SU-DHL-6 (cell line): ENCODE results near the gene AQP2.

Experiments
- H2AFZ ChIP-seq: fragments of 200-600 bp; sonication (generic); 2 replicates; pipeline ENCODE4 v1.6.1; 2014; ENCODE audit warnings: low read depth, mild to moderate bottlenecking, moderate library complexity, mixed read lengths, antibody characterized with exemption, low read length; ENCODE audit not compliant: severe bottlenecking
- H3F3A ChIP-seq: fragments of 200-600 bp; shearing (Covaris generic); 2 replicates; pipeline ENCODE4 v1.6.0; 2016; ENCODE audit warnings: antibody characterized with exemption, mild to moderate bottlenecking; ENCODE audit not compliant: insufficient read depth
- H3K27ac ChIP-seq: fragments of 200-600 bp; sonication (generic); 2 replicates; pipeline ENCODE4 v1.5.1; 2016; ENCODE audit warnings: low read depth, mild to moderate bottlenecking, low read length, moderate library complexity, mixed read lengths
- H3K27me3 ChIP-seq: fragments of 200-600 bp; sonication (generic), shearing (Covaris generic); 2 replicates; pipeline ENCODE4 v1.6.0; 2014; ENCODE audit warnings: mild to moderate bottlenecking, low read length
- H3K36me3 ChIP-seq: fragments of 200-600 bp; sonication (generic); 2 replicates; pipeline ENCODE4 v1.6.1; 2014; ENCODE audit warnings: mild to moderate bottlenecking, low read length, mixed read lengths
- H3K4me2 ChIP-seq: fragments of 300-600, 200-600 bp; shearing (Covaris generic), sonication (generic); 2 replicates; pipeline ENCODE4 v1.6.0; 2014; ENCODE audit warnings: low read length, low read depth, mild to moderate bottlenecking; ENCODE audit not compliant: poor library complexity, severe bottlenecking
- H3K4me3 ChIP-seq: fragments of 200-600 bp; sonication (generic); 2 replicates; pipeline ENCODE4 v1.5.1; 2014; ENCODE audit warnings: antibody characterized with exemption, low read length, mild to moderate bottlenecking, mixed read lengths; ENCODE audit not compliant: insufficient read depth, poor library complexity, severe bottlenecking
- H3K79me2 ChIP-seq: fragments of 200-600 bp; sonication (generic); 2 replicates; pipeline ENCODE4 v1.6.1; 2014; ENCODE audit warnings: mild to moderate bottlenecking, low read length, moderate library complexity; ENCODE audit not compliant: insufficient read depth
- H3K9ac ChIP-seq: fragments of 200-600 bp; sonication (generic); 2 replicates; pipeline ENCODE4 v1.7.0; 2014; ENCODE audit warnings: mild to moderate bottlenecking, low read length
- H3K9me2 ChIP-seq: fragments of 200-600 bp; sonication (generic); replicated peaks from 2 replicates; pipeline ENCODE4 v1.6.1; 2014; ENCODE audit warnings: low read length; ENCODE audit not compliant: insufficient read depth
- H3K9me3 ChIP-seq: fragments of 200-600 bp; sonication (generic); 2 replicates; pipeline ENCODE4 v1.6.1; 2014; ENCODE audit warnings: low read length, mixed read lengths; ENCODE audit not compliant: insufficient read depth
- H4K20me1 ChIP-seq: fragments of 200-600 bp; sonication (generic); 2 replicates; pipeline ENCODE4 v1.6.1; 2014; ENCODE audit warnings: low read depth, mild to moderate bottlenecking, antibody characterized with exemption, low read length, moderate library complexity, mixed read lengths
- CTCF ChIP-seq: fragments of 200-600 bp; sonication (generic); IDR thresholded peaks from one replicate; pipeline ENCODE4 v1.5.1; 2017; ENCODE audit warnings: antibody characterized with exemption, mild to moderate bottlenecking, low read length, moderate library complexity; ENCODE audit not compliant: insufficient read depth, poor library complexity, severe bottlenecking
- EZH2phosphoT487 ChIP-seq: fragments of 200-600 bp; sonication (generic), shearing (Covaris generic); conservative IDR thresholded peaks from 2 replicates; pipeline ENCODE4 v1.6.1; 2018; ENCODE audit warnings: mild to moderate bottlenecking, antibody characterized with exemption, low read length, moderate library complexity, mixed read lengths

AQP2 gene

GRCh38 chr12:49941556-49942511 lies 8.7 kb upstream of the AQP2 start:
- H3K4me2 ChIP-seq: no peak overlapping the region
- no peaks in the 10 kb centered on the region for H3K9me2 ChIP-seq
- no peaks in the 10 kb centered on the region for H3F3A ChIP-seq
- H4K20me1 ChIP-seq: no peaks in the 10 kb centered on the region
- no peaks in the 10 kb centered on the region for H3K27me3 ChIP-seq
- H3K79me2 ChIP-seq: no peaks in the 10 kb centered on the region
- no peak overlapping the region for H2AFZ ChIP-seq
- H3K36me3 ChIP-seq: no peaks in the 10 kb centered on the region
- H3K9ac ChIP-seq: no peak overlapping the region
- H3K9me3 ChIP-seq: no peaks in the 10 kb centered on the region
- H3K27ac ChIP-seq: no peak overlapping the region
- H3K4me3 ChIP-seq: no peak overlapping the region
- no peak for TF ChIP-seq EZH2phosphoT487
- TF ChIP-seq CTCF: no peak

GRCh38 chr12:49942512-49942893 lies 8.0 kb upstream of the AQP2 start:
- Histone ChIP-seq H3K36me3 (no peaks in the 10 kb centered on the region), H3F3A (no peaks in the 10 kb centered on the region), H3K4me2 (no peak overlapping the region), H3K4me3 (no peak overlapping the region), H3K79me2 (no peaks in the 10 kb centered on the region), H3K9me3 (no peaks in the 10 kb centered on the region), H2AFZ (no peak overlapping the region), H3K27me3 (no peaks in the 10 kb centered on the region), H3K9ac (no peak overlapping the region), H4K20me1 (no peaks in the 10 kb centered on the region), H3K27ac (no peak overlapping the region), H3K9me2 (no peaks in the 10 kb centered on the region)
- TF ChIP-seq EZH2phosphoT487: no peak
- no peak for TF ChIP-seq CTCF

- Histone ChIP-seq H3K9me2 (no peaks in the 10 kb centered on the region), H3K27ac (no peak overlapping the region), H2AFZ (no peak overlapping the region), H4K20me1 (no peaks in the 10 kb centered on the region), H3F3A (no peaks in the 10 kb centered on the region), H3K79me2 (no peaks in the 10 kb centered on the region), H3K27me3 (no peaks in the 10 kb centered on the region), H3K4me3 (no peak overlapping the region), H3K9ac (no peak overlapping the region), H3K9me3 (no peaks in the 10 kb centered on the region), H3K36me3 (no peaks in the 10 kb centered on the region), H3K4me2 (no peak overlapping the region)
- TF ChIP-seq EZH2phosphoT487: no peak
- no peak for TF ChIP-seq CTCF
Observed at GRCh38 chr12:49942921-49943624, 7.5 kb upstream of the AQP2 start.
